Thyroid gland (tissue), 4 donors: Measurements from ENCODE around the gene COL25A1.

Experiments used
- CTCF ChIP-seq, 6 experiments: fragments of 200-600 bp in 3 of 6; fragments of 450-650 bp in 3 of 6; sonication (generic) in 3 of 6; IDR thresholded peaks; one replicate each; pipeline ENCODE4 v1.5.1; 2016 to 2019; ENCODE audit warnings: antibody characterized with exemption in 6 of 6, mild to moderate bottlenecking in 2 of 6, inconsistent platforms in 1 of 6, moderate library complexity in 1 of 6
- POLR2A ChIP-seq, 2 donors: fragments of 450-650 bp; IDR thresholded peaks; one replicate each; pipeline ENCODE4 v1.6.1; 2017; ENCODE audit warnings: antibody characterized with exemption in 2 of 2, mild to moderate bottlenecking in 2 of 2, moderate library complexity in 1 of 2

GRCh38 chr4:108930186-108930585 lies 372.3 kb downstream of the COL25A1 start:
- no peak for TF ChIP-seq CTCF (IDR thresholded peaks at IDR 0.05)
- no peak for TF ChIP-seq POLR2A (IDR thresholded peaks at IDR 0.05)
